Suprapubic skin (tissue), 4 donors: ENCODE measurements around the gene CLGN. TPM values are rescaled to one million over a fixed set of nuclear protein-coding genes. Genes with fewer than 3 reads are reported as not detected.

Experiments used
- DNase-seq, 2 donors: peaks; one replicate each; pipeline ENCODE4 v3.0.0-alpha.2; 2019; ENCODE audit warnings: low spot score in 2 of 2
- H3K27ac ChIP-seq: fragments of 200-600 bp; sonication (generic); one replicate; pipeline ENCODE4 v1.5.1; 2019
- H3K27me3 ChIP-seq: fragments of 200-600 bp; sonication (generic); one replicate; pipeline ENCODE4 v1.5.1; 2019
- H3K36me3 ChIP-seq: fragments of 200-600 bp; sonication (generic); one replicate; pipeline ENCODE4 v1.5.1; 2019
- H3K4me1 ChIP-seq: fragments of 200-600 bp; sonication (generic); one replicate; pipeline ENCODE4 v1.5.1; 2019
- H3K4me3 ChIP-seq: fragments of 200-600 bp; sonication (generic); one replicate; pipeline ENCODE4 v1.5.1; 2019; ENCODE audit warnings: mild to moderate bottlenecking
- H3K9me3 ChIP-seq: fragments of 200-600 bp; sonication (generic); one replicate; pipeline ENCODE4 v1.5.1; 2019
- EP300 ChIP-seq: sonication (generic); formaldehyde crosslinking; IDR thresholded peaks from one replicate; pipeline ENCODE4 v1.6.1; 2017; ENCODE audit warnings: antibody characterized with exemption
- POLR2A ChIP-seq, 2 donors: fragments of 450-650 bp; IDR thresholded peaks; one replicate each; pipeline ENCODE4 v1.6.1; 2017; ENCODE audit warnings: antibody characterized with exemption in 2 of 2, mild to moderate bottlenecking in 2 of 2, moderate library complexity in 2 of 2
- POLR2AphosphoS5 ChIP-seq, 3 donors: sonication (generic); formaldehyde crosslinking; IDR thresholded peaks; one replicate each; pipeline ENCODE4 v1.6.1; 2017; ENCODE audit warnings: antibody characterized with exemption in 3 of 3
- WGBS: methylation state at CpG from one replicate; pipeline ENCODE4 v1.1.5; 2018; 5-methylcytosine and 5-hydroxymethylcytosine counted together
- total RNA-seq, 4 donors: library from RNA; depleted of rRNA; stranded (reverse); fragments of >200 nt; gene quantifications; one replicate each; pipeline ENCODE4 v1.1.0, GENCODE V29; 2016
- TF ChIP-seq, protein P1 (sequence below), 2 donors: fragments of 200-600 bp in 1 of 2; fragments of 450-650 bp in 1 of 2; sonication (generic) in 1 of 2; IDR thresholded peaks; one replicate each; pipeline ENCODE4 v1.5.1; 2016 to 2019; ENCODE audit warnings: antibody characterized with exemption in 2 of 2, mild to moderate bottlenecking in 1 of 2, moderate library complexity in 1 of 2

Gene CLGN
- total RNA-seq, 4 donors from 2014 or later = 0.34 to 1.1 (median 0.51) TPM; not detected in 1

DNA sequence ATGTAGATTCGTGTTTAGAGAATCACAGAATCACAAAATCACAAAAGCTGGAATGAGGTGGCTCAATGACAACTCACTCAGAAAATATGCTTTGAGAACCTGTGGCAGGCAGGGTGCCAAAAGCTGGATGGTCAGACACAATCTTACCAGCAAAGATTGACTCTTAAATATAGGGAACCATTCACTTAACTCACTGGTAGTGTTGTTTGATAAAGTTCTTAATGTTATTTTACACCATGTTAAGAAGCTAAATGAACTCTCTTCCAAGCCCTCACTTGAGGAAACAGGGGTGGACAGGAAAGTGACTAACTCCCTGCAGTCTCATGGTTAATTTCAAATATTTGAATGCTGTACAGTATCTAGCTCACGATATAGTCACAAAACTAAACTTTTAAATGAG, 59.7 kb downstream of the CLGN start:
- Histone ChIP-seq H3K27me3 (no peaks in the 10 kb centered on the region), H3K4me1 (peaks cover 4% of the 10 kb centered on the region), H3K9me3 (no peaks in the 10 kb centered on the region), H3K36me3 (no peaks in the 10 kb centered on the region), H3K4me3 (no peak overlapping the region), H3K27ac (no peak overlapping the region)
- WGBS = 65% methylated on average over 2 of the region's 2 CpGs
- TF ChIP-seq, protein P1, sequence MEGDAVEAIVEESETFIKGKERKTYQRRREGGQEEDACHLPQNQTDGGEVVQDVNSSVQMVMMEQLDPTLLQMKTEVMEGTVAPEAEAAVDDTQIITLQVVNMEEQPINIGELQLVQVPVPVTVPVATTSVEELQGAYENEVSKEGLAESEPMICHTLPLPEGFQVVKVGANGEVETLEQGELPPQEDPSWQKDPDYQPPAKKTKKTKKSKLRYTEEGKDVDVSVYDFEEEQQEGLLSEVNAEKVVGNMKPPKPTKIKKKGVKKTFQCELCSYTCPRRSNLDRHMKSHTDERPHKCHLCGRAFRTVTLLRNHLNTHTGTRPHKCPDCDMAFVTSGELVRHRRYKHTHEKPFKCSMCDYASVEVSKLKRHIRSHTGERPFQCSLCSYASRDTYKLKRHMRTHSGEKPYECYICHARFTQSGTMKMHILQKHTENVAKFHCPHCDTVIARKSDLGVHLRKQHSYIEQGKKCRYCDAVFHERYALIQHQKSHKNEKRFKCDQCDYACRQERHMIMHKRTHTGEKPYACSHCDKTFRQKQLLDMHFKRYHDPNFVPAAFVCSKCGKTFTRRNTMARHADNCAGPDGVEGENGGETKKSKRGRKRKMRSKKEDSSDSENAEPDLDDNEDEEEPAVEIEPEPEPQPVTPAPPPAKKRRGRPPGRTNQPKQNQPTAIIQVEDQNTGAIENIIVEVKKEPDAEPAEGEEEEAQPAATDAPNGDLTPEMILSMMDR (IDR thresholded peaks at IDR 0.05) = no peak
- TF ChIP-seq POLR2A (IDR thresholded peaks at IDR 0.05) = no peak
- no peak for TF ChIP-seq EP300
- TF ChIP-seq POLR2AphosphoS5 (IDR thresholded peaks at IDR 0.05) = no peak
- no peak for DNase-seq

DNA sequence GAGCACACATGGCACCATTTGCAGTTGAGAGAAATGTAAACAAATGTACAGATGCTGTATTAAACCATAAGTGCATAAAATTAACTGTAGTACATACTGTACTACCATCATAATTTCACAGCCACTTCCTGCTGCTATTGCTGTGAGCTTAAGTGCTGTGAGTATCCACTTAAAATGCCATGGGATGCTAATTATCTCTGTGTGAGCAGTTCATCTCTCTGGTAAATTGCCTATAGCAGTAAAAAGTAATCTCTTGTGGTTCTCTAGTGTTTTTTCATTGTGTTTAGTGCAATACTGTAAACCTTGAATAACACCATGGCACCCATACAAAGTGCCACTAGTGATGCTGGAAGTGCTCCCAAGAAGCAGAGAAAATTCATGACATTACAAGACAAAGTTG, 63.9 kb downstream of the CLGN start:
- Histone ChIP-seq H3K27ac (no peak overlapping the region), H3K4me1 (peaks cover 3% of the 10 kb centered on the region), H3K4me3 (no peak overlapping the region), H3K36me3 (no peaks in the 10 kb centered on the region), H3K27me3 (no peaks in the 10 kb centered on the region), H3K9me3 (no peaks in the 10 kb centered on the region)
- TF ChIP-seq EP300 = no peak
- TF ChIP-seq, protein P1 (IDR thresholded peaks at IDR 0.05) = no peak
- no peak for TF ChIP-seq POLR2A (IDR thresholded peaks at IDR 0.05)
- no peak for TF ChIP-seq POLR2AphosphoS5 (IDR thresholded peaks at IDR 0.05)
- DNase-seq = no peak

DNA sequence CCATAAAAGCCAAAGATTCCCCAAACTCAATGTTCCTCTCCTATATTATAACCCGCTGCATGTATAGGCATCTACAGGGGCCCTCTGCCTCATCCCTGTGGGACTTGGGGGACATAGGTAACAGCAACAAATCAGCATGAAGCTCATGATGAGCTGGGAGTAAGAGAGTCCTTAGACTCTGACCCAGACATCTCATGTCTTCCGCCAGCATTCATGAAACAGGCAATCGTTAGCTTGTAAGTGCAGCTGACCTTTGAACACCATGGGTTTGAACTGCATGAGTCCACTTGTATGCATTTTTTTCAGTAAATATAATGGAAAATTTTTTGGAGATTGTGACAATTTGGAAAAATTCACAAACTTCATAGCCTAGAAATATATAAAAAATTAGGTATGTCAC, 64.4 kb downstream of the CLGN start:
- no peaks in the 10 kb centered on the region for H3K9me3 ChIP-seq
- H3K4me1 ChIP-seq = peaks cover 3% of the 10 kb centered on the region
- no peak overlapping the region for H3K4me3 ChIP-seq
- no peak overlapping the region for H3K27ac ChIP-seq
- TF ChIP-seq, protein P1 (IDR thresholded peaks at IDR 0.05) = no peak
- TF ChIP-seq POLR2A (IDR thresholded peaks at IDR 0.05) = no peak
- WGBS = 83% methylated on average over 3 of the region's 3 CpGs
- H3K36me3 ChIP-seq = no peaks in the 10 kb centered on the region
- DNase-seq = no peak
- no peaks in the 10 kb centered on the region for H3K27me3 ChIP-seq

DNA sequence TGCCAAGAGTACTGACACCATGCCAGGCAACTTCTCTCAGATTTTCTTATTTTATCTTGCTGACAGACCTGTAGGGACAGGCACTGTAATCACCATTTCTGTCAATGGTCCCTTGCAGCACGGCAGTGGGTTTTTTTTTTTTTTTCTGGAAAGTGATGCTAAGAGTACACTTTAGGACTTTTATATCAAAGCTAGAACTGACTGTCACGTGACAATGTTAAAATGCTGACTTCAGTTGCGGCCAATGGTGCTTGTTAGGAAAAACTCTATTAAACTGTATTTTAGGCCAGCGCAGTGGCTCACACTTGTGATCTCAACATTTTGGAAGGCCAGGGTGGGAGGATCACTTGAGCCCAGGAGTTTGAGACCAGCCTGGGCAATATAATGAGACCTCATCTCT, 66.3 kb downstream of the CLGN start:
- H3K27me3 ChIP-seq = peaks cover 4% of the 10 kb centered on the region
- H3K9me3 ChIP-seq = no peaks in the 10 kb centered on the region
- H3K4me3 ChIP-seq = no peak overlapping the region
- TF ChIP-seq, protein P1 (IDR thresholded peaks at IDR 0.05) = no peak
- TF ChIP-seq POLR2AphosphoS5 (IDR thresholded peaks at IDR 0.05) (no peak), EP300 (no peak)
- DNase-seq = no peak
- 75% methylated on average over 4 of the region's 4 CpGs for WGBS
- H3K4me1 ChIP-seq = peaks cover 3% of the 10 kb centered on the region
- H3K27ac ChIP-seq = no peak overlapping the region
- no peaks in the 10 kb centered on the region for H3K36me3 ChIP-seq

DNA sequence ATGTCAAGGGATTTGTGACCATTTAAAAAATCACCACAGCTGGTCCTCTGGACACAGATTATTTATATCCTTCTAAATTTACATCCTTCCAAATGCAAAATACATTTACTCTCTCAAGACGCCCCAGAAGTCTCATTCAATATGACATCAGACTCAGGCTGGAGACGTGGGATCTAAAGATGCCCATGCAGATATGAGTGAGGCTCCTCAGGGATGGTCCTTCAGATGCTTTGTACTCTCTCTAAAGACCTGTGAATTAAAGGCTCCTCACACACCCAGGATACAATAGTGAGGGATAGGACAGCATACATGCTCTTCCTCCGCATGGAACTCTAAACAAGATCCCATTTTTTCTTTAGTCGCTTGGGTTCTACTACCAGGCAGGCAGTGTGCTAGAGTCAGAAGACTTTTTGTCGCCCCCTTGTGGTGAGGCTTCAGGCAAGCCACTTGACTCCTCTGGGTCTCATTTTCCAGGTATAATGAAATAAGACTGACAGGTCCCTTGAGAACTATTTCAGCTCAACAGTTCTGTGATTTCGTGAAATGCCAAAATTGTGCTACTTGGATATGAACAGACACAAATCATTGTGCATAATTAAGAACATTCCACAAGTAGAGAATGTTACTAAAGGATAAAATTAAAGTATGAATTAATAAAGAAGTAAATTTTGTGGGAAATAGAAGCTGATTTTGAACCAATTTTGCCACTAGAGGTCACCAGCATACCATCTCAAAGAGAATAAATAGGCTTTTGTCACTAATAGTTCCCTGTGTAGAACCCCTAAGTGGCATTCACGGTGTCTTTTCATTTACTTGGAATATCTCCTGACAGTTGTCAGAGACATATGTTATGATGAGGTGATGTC, 67.7 kb downstream of the CLGN start:
- Histone ChIP-seq H3K27ac (no peak overlapping the region), H3K4me3 (no peak overlapping the region), H3K36me3 (no peaks in the 10 kb centered on the region), H3K9me3 (no peaks in the 10 kb centered on the region), H3K27me3 (peaks cover 4% of the 10 kb centered on the region), H3K4me1 (peaks cover 3% of the 10 kb centered on the region)
- peak; percentile 79 to 82 for DNase-seq
- 20% methylated on average over 7 of the region's 7 CpGs for whole genome bisulfite sequencing
- no peak for TF ChIP-seq EP300
- TF ChIP-seq POLR2A (IDR thresholded peaks at IDR 0.05) = no peak
- TF ChIP-seq POLR2AphosphoS5 (IDR thresholded peaks at IDR 0.05) = no peak
- TF ChIP-seq, protein P1 (IDR thresholded peaks at IDR 0.05) = peak; percentile 78 to 81
